H1 (cell line): Measurements from ENCODE around the gene TM4SF20. TPM values are rescaled to one million over a fixed set of nuclear protein-coding genes. Genes with fewer than 3 reads are reported as not detected.

ENCODE experiments used
- ATF2 ChIP-seq: IDR thresholded peaks from 2 replicates; pipeline ENCODE4 v1.6.1; 2012; ENCODE audit warnings: low read length, inconsistent platforms
- CHD7 ChIP-seq: fragments of 300-600 bp; sonication (generic); IDR thresholded peaks from 2 replicates; pipeline ENCODE4 v1.7.1; 2012; ENCODE audit warnings: low read length, moderate library complexity, mild to moderate bottlenecking, inconsistent platforms; ENCODE audit not compliant: insufficient replicate concordance
- GABPA ChIP-seq: IDR thresholded peaks from 2 replicates; pipeline ENCODE4 v1.6.1; 2011; ENCODE audit warnings: mild to moderate bottlenecking, low read length, moderate library complexity, borderline replicate concordance; ENCODE audit not compliant: insufficient read depth
- JUND ChIP-seq: IDR thresholded peaks from 2 replicates; pipeline ENCODE4 v1.6.1; 2011; ENCODE audit warnings: mild to moderate bottlenecking, improper control_type of control experiment, low read length
- POU5F1 ChIP-seq: IDR thresholded peaks from 2 replicates; pipeline ENCODE4 v1.6.1; 2011; ENCODE audit warnings: low read depth, mild to moderate bottlenecking, low read length, moderate library complexity
- SUZ12 ChIP-seq: fragments of 200-600 bp; sonication (generic); IDR thresholded peaks from 2 replicates; pipeline ENCODE4 v1.6.1; 2012; ENCODE audit warnings: mild to moderate bottlenecking, inconsistent platforms, low read length, moderate library complexity, mixed read lengths
- polyA plus RNA-seq, 7 experiments: library from polyadenylated mRNA; depleted of rRNA in 3 of 7; stranded (reverse) in 5 of 7; unstranded in 2 of 7; fragments of >200 nt in 5 of 7; fragments of 200-250 nt in 2 of 7; gene quantifications; 1 replicate in 5 of 7; 2 replicates in 1 of 7; 4 replicates in 1 of 7; pipeline versions ENCODE4 v1.2.1 to v1.2.3, GENCODE V29; 2011 to 2013; ENCODE audit warnings: missing spikeins in 2 of 7, mixed read lengths in 2 of 7
- total RNA-seq: library from RNA; stranded (reverse); fragmentation: NEBNext Ultra II Directional; extraction: Animal tissue kit (Norgen Biotek cat#: 25700); gene quantifications from 2 replicates; pipeline ENCODE4 v1.2.1, GENCODE V29; 2021

TM4SF20 gene
- total and polyA plus RNA-seq, 2 of the 8 experiments (the other 6 are each of a cell fraction or from before 2014, with no cell fraction given), result not detected

DNA sequence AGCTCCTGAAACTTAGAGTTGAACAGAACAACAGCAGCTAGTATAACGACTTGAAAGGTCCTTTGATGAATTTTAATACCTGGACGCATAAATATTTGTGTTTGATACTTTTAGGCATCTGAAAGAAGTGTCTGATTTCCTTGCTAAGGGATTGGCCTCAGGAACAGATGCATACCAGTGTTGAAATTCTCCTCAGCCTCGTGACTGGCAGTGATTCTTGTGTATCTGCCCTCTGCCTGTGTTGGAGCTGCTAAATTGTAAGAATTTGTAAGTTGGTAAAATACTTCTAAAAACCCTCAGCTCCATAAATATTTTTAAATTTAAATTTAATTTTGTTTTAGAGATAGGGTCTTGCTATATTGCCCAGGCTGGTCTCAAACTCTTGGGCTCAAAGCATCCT, 31.1 kb upstream of the TM4SF20 start (continued):
- no peak for TF ChIP-seq CHD7
- TF ChIP-seq JUND, result no peak
- TF ChIP-seq GABPA, result no peak
- TF ChIP-seq POU5F1, result no peak
- TF ChIP-seq SUZ12, result no peak
- no peak for TF ChIP-seq ATF2
